Natural killer cell (primary cell): Measurements from ENCODE around the gene SHMT2. TPM values are rescaled to one million over a fixed set of nuclear protein-coding genes. Genes with fewer than 3 reads are reported as not detected.
A peak's percentile ranks its signal among the peaks of the same experiment; 100 is the strongest.

Experiments
- ATAC-seq, 3 donors: fragments of 150-1000 bp in 2 of 3; fragments of 200-7000 bp in 1 of 3; cut with Tn5 transposase; 1 replicate in 1 of 3; 2 replicates in 2 of 3; pipeline ENCODE4 v1.10.0; 2021; ENCODE audit warnings: mild to moderate bottlenecking in 2 of 3, moderate library complexity in 2 of 3
- DNase-seq, 2 donors: peaks; one replicate each; pipeline versions ENCODE4 v3.0.0 to v3.0.0-alpha.2; 2013 to 2021; ENCODE audit warnings: mixed read lengths in 1 of 2
- H3K27ac ChIP-seq: one replicate; pipeline ENCODE4 v1.5.1; 2013; ENCODE audit warnings: mild to moderate bottlenecking, low read length
- H3K27me3 ChIP-seq: one replicate; pipeline ENCODE4 v1.6.1; 2013; ENCODE audit warnings: low read length; ENCODE audit not compliant: control insufficient read depth, insufficient read depth
- H3K36me3 ChIP-seq: one replicate; pipeline ENCODE4 v1.6.1; 2013; ENCODE audit warnings: low read length; ENCODE audit not compliant: control insufficient read depth, insufficient read depth
- H3K4me1 ChIP-seq: one replicate; pipeline ENCODE4 v1.6.1; 2013; ENCODE audit warnings: low read length; ENCODE audit not compliant: control insufficient read depth, insufficient read depth
- H3K4me3 ChIP-seq: one replicate; pipeline ENCODE4 v1.5.1; 2013; ENCODE audit warnings: low read length
- H3K9me3 ChIP-seq: one replicate; pipeline ENCODE4 v1.6.1; 2013; ENCODE audit warnings: low read length; ENCODE audit not compliant: control insufficient read depth, insufficient read depth
- H3K27ac Mint-ChIP-seq, 2 donors: one replicate each; pipeline ENCODE4 v1.8.0; 2022; ENCODE audit warnings: mild to moderate bottlenecking in 2 of 2, mixed read lengths in 2 of 2, moderate library complexity in 1 of 2
- H3K27me3 Mint-ChIP-seq, 2 donors: one replicate each; pipeline ENCODE4 v1.8.0; 2022; ENCODE audit warnings: low read depth in 2 of 2, mixed read lengths in 2 of 2
- H3K36me3 Mint-ChIP-seq: one replicate; pipeline ENCODE4 v1.8.0; 2022; ENCODE audit warnings: mixed read lengths
- H3K4me1 Mint-ChIP-seq, 2 donors: one replicate each; pipeline ENCODE4 v1.8.0; 2022; ENCODE audit warnings: mixed read lengths in 2 of 2
- H3K4me3 Mint-ChIP-seq: one replicate; pipeline ENCODE4 v1.8.0; 2022; ENCODE audit warnings: mild to moderate bottlenecking, moderate library complexity, mixed read lengths
- H3K9me3 Mint-ChIP-seq, 2 donors: one replicate each; pipeline ENCODE4 v1.8.0; 2022; ENCODE audit warnings: mixed read lengths in 2 of 2
- CTCF ChIP-seq: fragments of 200-600 bp; IDR thresholded peaks from one replicate; pipeline ENCODE4 v1.8.0; 2022; ENCODE audit warnings: antibody characterized with exemption
- WGBS: methylation state at CpG from one replicate; pipeline ENCODE4 v1.1.7; 2013; ENCODE audit warnings: missing lambda C conversion rate; ENCODE audit not compliant: insufficient coverage; 5-methylcytosine and 5-hydroxymethylcytosine counted together
- intact Hi-C: fragments of 100-400 bp; cut with micrococcal nuclease; formaldehyde crosslinking; loops from one replicate; pipeline ENCODE4 v1.14.2; 2022
- total RNA-seq, 4 donors: library from RNA; stranded (reverse); fragments of 120-200 nt in 1 of 4; gene quantifications; one replicate each; pipeline versions ENCODE4 v1.2.3 to v1.2.4, GENCODE V29; 2013 to 2022

Gene SHMT2
- total RNA-seq, 3 donors from 2014 or later (not counting 1 experiment from before 2014, with no cell fraction given) = 28.6 to 39.3 (median 34.9) TPM

GRCh38 chr12:57262126-57262822, 32.8 kb downstream of the SHMT2 start:
- Histone ChIP-seq H3K27me3 (no peaks in the 10 kb centered on the region), H3K4me3 (no peak overlapping the region), H3K36me3 (peaks cover 55% of the 10 kb centered on the region), H3K9me3 (no peaks in the 10 kb centered on the region), H3K27ac (no peak overlapping the region), H3K4me1 (peaks cover 6% of the 10 kb centered on the region)
- Mint-ChIP-seq H3K36me3 (no peaks in the 10 kb centered on the region), H3K4me3 (no peak overlapping the region), H3K4me1 (peaks cover 4% of the 10 kb centered on the region in 2 donors), H3K27me3 (no peaks in the 10 kb centered on the region), H3K27ac (no peak overlapping the region), H3K9me3 (no peaks in the 10 kb centered on the region)
- WGBS = 100% methylated on average over 1 of the region's 3 CpGs
- intact Hi-C loops = no loop called here
- TF ChIP-seq CTCF = no peak
- ATAC-seq (no peak), DNase-seq (no peak)

GRCh38 chr12:57263096-57263495, 33.6 kb downstream of the SHMT2 start:
- Histone ChIP-seq H3K4me1 (peaks cover 6% of the 10 kb centered on the region), H3K27ac (no peak overlapping the region), H3K36me3 (peaks cover 53% of the 10 kb centered on the region), H3K4me3 (no peak overlapping the region), H3K27me3 (no peaks in the 10 kb centered on the region), H3K9me3 (no peaks in the 10 kb centered on the region)
- ATAC-seq (no peak), DNase-seq (no peak)
- Mint-ChIP-seq H3K9me3 (no peaks in the 10 kb centered on the region), H3K27me3 (no peaks in the 10 kb centered on the region), H3K4me1 (peaks cover 4% of the 10 kb centered on the region in 2 donors), H3K4me3 (no peak overlapping the region), H3K27ac (no peak overlapping the region), H3K36me3 (no peaks in the 10 kb centered on the region)
- 100% methylated on average over 2 of the region's 2 CpGs for WGBS
- intact Hi-C loops = loop anchor here (1.0 kb wide), 1 partner anchor 190 kb away; no protein-coding TSS in a partner anchor
- no peak for TF ChIP-seq CTCF

GRCh38 chr12:57266681-57267080, 37.2 kb downstream of the SHMT2 start:
- Mint-ChIP-seq H3K27ac (peak overlapping the region in 1 of 2 donors; percentile 57), H3K4me3 (no peak overlapping the region), H3K9me3 (no peaks in the 10 kb centered on the region), H3K27me3 (no peaks in the 10 kb centered on the region), H3K4me1 (peaks cover 4% of the 10 kb centered on the region in 2 donors), H3K36me3 (peaks cover 11% of the 10 kb centered on the region)
- no peak for TF ChIP-seq CTCF
- Histone ChIP-seq H3K27me3 (no peaks in the 10 kb centered on the region), H3K36me3 (peaks cover 52% of the 10 kb centered on the region), H3K9me3 (no peaks in the 10 kb centered on the region), H3K4me1 (peaks cover 6% of the 10 kb centered on the region), H3K4me3 (no peak overlapping the region), H3K27ac (no peak overlapping the region)
- no peak for DNase-seq
- ATAC-seq = no peak
- intact Hi-C loops = no loop called here

GRCh38 chr12:57268264-57268663, 38.8 kb downstream of the SHMT2 start:
- Histone ChIP-seq H3K36me3 (peaks cover 48% of the 10 kb centered on the region), H3K9me3 (no peaks in the 10 kb centered on the region), H3K27me3 (no peaks in the 10 kb centered on the region), H3K4me3 (no peak overlapping the region), H3K27ac (no peak overlapping the region), H3K4me1 (peaks cover 6% of the 10 kb centered on the region)
- no peak overlapping the region for H3K4me3 Mint-ChIP-seq
- peaks cover 4% of the 10 kb centered on the region in 2 donors for H3K4me1 Mint-ChIP-seq
- H3K27me3 Mint-ChIP-seq = no peaks in the 10 kb centered on the region
- ATAC-seq (no peak), DNase-seq (no peak)
- TF ChIP-seq CTCF = no peak
- H3K27ac Mint-ChIP-seq = no peak overlapping the region
- 72% methylated on average over 7 of the region's 7 CpGs for WGBS
- H3K36me3 Mint-ChIP-seq = peaks cover 11% of the 10 kb centered on the region
- intact Hi-C loops = no loop called here
- H3K9me3 Mint-ChIP-seq = no peaks in the 10 kb centered on the region
